ENCODE measurements around the gene PRAMEF33.
"Not testable (repeated sequence)": the region's sequence is repeated elsewhere in the genome, so short reads cannot be mapped to it uniquely, and the experiment has no call there.

DNA sequence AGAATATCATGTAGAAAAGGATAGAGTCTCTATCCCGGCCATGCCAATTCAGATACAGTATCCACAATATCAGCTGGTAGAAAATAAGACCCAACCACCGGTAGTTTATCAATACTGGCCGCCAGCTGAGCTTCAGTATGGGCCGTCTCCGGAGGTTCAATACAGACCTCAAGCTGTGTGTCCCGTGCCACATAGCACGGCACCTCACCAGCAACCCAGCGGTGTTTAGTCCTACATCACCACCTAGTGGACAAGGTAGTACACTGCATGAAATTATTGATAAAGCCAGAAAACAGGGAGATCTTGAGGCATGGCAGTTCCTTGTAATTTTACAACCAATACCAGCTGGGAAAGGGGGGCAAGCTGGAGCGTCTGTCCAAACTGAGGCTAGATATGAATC is 51.1 kb downstream of the PRAMEF33 start:
- TF ChIP-seq, protein P1, sequence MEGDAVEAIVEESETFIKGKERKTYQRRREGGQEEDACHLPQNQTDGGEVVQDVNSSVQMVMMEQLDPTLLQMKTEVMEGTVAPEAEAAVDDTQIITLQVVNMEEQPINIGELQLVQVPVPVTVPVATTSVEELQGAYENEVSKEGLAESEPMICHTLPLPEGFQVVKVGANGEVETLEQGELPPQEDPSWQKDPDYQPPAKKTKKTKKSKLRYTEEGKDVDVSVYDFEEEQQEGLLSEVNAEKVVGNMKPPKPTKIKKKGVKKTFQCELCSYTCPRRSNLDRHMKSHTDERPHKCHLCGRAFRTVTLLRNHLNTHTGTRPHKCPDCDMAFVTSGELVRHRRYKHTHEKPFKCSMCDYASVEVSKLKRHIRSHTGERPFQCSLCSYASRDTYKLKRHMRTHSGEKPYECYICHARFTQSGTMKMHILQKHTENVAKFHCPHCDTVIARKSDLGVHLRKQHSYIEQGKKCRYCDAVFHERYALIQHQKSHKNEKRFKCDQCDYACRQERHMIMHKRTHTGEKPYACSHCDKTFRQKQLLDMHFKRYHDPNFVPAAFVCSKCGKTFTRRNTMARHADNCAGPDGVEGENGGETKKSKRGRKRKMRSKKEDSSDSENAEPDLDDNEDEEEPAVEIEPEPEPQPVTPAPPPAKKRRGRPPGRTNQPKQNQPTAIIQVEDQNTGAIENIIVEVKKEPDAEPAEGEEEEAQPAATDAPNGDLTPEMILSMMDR (IDR thresholded peaks at IDR 0.05; ENCODE audit: poor library complexity): not testable (repeated sequence)
- TF ChIP-seq EZH2phosphoT487 (IDR thresholded peaks at IDR 0.05; ENCODE audit: low read depth, severe bottlenecking, unreplicated experiment); EZH2 (IDR thresholded peaks at IDR 0.05; ENCODE audit: borderline replicate concordance): not testable (repeated sequence)
